WERI-Rb-1 (cell line): ENCODE measurements around the gene TUBB1.

Experiments
- DNase-seq: peaks from one replicate; pipeline ENCODE4 v3.0.0-alpha.2; 2020
- H3K27ac ChIP-seq: fragments of 250-450 bp; sonication (Bioruptor Pico); 2 replicates; pipeline ENCODE4 v1.5.1; 2020; ENCODE audit warnings: mild to moderate bottlenecking, moderate library complexity
- H3K27me3 ChIP-seq: fragments of 250-450 bp; sonication (Bioruptor Pico); 2 replicates; pipeline ENCODE4 v1.5.1; 2021; ENCODE audit warnings: mild to moderate bottlenecking, low read depth, moderate library complexity; ENCODE audit not compliant: insufficient read depth, severe bottlenecking
- H3K36me3 ChIP-seq: fragments of 250-450 bp; sonication (Bioruptor Pico); 2 replicates; pipeline ENCODE4 v1.5.1; 2020; ENCODE audit warnings: mild to moderate bottlenecking, moderate library complexity
- H3K4me3 ChIP-seq: 2 replicates; pipeline ENCODE4 v1.5.1; 2011; ENCODE audit warnings: low read depth, mild to moderate bottlenecking, control low read depth, low read length
- H3K9me3 ChIP-seq: fragments of 250-450 bp; sonication (Bioruptor Pico); 2 replicates; pipeline ENCODE4 v1.5.1; 2021; ENCODE audit warnings: mild to moderate bottlenecking, moderate library complexity; ENCODE audit not compliant: severe bottlenecking
- TF ChIP-seq, protein P1 (sequence below): IDR thresholded peaks from 2 replicates; pipeline ENCODE4 v1.5.1; 2011; ENCODE audit warnings: low read depth, mild to moderate bottlenecking, control low read depth, inconsistent platforms, low read length

TUBB1 gene

DNA sequence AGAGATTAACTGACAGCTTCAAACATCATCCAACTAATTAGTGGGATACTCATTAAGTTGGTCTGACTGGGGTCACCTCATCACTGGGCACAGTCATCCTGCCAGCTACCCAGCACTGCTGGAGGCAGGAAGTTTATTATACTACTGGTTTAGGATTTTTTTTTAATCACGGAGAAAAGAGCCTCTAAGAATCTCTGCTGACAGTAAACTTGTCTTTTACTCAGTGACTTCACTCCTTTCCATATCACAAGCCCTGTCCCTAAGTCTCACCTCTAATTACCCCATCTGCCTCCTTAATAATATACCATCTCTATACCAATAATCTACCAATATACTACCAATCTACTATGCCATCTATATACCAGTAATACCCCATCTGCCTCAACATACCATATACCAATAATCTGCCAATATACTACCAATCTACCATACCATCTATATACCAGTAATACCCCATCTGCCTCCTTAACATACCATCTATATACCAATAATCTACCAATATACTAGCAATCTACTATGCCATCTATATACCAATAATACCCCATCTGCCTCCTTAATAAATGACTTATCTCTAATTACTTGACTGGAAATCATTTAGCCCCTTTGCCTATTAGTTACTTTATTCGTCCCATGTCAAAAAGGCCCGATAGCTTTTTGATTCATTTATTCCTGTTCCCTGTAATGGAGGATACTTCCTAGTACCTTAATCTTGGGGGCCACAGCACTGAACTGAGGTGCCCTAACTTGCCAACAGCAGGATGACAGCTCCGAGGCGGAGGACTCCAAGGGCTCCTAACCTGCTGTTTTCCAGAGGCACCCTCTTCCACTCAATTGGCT, 7.9 kb downstream of the TUBB1 start:
- Histone ChIP-seq H3K36me3 (peaks cover 92% of the 10 kb centered on the region), H3K27ac (peak overlapping the region; percentile 53), H3K27me3 (no peaks in the 10 kb centered on the region), H3K9me3 (no peaks in the 10 kb centered on the region), H3K4me3 (no peak overlapping the region; the same call in 1 of the 2 replicates)
- TF ChIP-seq, protein P1, sequence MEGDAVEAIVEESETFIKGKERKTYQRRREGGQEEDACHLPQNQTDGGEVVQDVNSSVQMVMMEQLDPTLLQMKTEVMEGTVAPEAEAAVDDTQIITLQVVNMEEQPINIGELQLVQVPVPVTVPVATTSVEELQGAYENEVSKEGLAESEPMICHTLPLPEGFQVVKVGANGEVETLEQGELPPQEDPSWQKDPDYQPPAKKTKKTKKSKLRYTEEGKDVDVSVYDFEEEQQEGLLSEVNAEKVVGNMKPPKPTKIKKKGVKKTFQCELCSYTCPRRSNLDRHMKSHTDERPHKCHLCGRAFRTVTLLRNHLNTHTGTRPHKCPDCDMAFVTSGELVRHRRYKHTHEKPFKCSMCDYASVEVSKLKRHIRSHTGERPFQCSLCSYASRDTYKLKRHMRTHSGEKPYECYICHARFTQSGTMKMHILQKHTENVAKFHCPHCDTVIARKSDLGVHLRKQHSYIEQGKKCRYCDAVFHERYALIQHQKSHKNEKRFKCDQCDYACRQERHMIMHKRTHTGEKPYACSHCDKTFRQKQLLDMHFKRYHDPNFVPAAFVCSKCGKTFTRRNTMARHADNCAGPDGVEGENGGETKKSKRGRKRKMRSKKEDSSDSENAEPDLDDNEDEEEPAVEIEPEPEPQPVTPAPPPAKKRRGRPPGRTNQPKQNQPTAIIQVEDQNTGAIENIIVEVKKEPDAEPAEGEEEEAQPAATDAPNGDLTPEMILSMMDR: no peak
- DNase-seq: no peak

DNA sequence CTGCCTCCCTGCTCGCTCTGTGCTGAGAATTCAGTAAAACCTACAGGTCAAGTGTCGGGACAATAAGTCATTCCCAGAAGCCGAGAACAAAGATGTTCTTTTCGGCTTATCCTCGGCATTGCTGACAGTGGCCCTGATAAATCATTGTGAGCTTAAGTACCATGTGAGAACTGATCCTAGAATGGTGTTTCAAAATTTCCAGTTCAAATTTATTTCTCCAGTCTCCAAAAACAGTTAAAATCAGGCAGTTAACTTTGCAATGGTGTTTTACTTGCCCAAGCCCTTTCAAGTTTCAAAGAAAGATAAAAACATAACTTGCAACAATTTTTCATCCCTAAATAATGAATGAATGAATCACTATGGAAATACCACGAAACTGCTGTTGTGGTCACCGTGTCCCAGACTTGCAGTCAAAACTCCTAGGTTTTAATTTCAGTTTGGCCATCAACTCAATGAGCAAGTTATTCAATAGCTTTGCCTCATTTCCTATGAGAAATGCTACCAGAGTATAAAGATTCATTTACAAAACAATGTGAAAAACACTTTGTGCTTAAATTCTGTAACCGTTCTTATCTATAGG, 8.6 kb downstream of the TUBB1 start:
- Histone ChIP-seq H3K36me3 (peaks cover 87% of the 10 kb centered on the region), H3K9me3 (no peaks in the 10 kb centered on the region), H3K4me3 (no peak overlapping the region; the same call in 1 of the 2 replicates), H3K27ac (peak overlapping the region; percentile 53), H3K27me3 (no peaks in the 10 kb centered on the region)
- TF ChIP-seq, protein P1: no peak
- DNase-seq: peak; percentile 62

DNA sequence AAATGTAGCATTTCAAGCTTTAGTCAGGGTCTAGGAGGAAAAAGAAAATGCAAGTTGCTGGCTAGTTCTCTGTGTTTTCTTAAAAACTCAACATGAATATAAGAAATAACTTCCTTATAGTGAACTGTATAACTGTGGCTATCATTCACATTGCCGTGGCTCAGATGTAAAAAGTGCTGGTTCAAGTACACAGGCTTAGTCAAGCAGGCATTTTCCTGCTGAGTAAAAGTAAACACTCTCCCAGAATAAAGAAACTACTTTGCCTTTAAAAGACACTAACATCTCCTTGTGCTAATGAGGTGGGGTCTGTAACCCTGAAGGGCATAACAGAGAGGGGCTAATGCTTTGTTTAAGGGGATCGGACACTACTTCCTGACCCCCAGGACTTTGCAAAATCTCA, 9.6 kb downstream of the TUBB1 start:
- Histone ChIP-seq H3K36me3 (peaks cover 83% of the 10 kb centered on the region), H3K27ac (peak overlapping the region; percentile 49), H3K4me3 (peak overlapping the region; percentile 33), H3K9me3 (no peaks in the 10 kb centered on the region), H3K27me3 (no peaks in the 10 kb centered on the region)
- DNase-seq: no peak
- TF ChIP-seq, protein P1: no peak

DNA sequence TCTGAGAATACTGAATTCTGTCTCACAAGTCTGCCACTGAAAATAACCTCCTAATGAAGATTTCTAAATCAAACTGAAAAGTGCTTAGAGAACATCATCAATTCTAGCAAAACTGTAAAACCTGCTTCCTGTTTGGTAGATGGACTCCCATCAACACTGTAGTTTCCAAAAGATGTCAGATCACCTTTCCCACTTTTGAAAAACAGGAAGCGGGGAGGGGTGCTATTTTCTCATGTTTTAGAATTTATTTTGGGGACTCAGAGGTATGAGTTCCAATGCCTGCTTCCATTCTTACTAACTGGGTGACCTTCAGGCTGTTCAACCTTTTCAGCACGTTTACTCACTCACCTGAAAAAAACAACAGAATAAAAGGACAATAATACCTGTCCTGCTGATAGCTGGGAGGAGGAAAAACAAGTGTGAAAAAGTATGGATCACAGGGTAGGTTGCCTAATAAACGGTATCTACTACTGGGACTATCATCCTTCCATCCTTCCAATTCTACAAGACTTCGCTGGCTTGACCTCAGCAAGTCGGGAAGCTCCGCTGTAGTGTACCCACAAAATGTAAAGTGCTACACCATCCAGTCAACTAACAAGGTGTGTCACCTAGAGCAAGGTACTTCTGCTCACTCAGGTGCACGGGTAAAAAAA, 11.8 kb downstream of the TUBB1 start:
- TF ChIP-seq, protein P1: no peak
- H3K36me3 ChIP-seq: peaks cover 80% of the 10 kb centered on the region
- no peak for DNase-seq
- peak overlapping the region; percentile 84 for H3K4me3 ChIP-seq
- H3K27ac ChIP-seq: peak overlapping the region; percentile 90; the same call in 1 of the 2 replicates
- H3K9me3 ChIP-seq: no peaks in the 10 kb centered on the region
- no peaks in the 10 kb centered on the region for H3K27me3 ChIP-seq

DNA sequence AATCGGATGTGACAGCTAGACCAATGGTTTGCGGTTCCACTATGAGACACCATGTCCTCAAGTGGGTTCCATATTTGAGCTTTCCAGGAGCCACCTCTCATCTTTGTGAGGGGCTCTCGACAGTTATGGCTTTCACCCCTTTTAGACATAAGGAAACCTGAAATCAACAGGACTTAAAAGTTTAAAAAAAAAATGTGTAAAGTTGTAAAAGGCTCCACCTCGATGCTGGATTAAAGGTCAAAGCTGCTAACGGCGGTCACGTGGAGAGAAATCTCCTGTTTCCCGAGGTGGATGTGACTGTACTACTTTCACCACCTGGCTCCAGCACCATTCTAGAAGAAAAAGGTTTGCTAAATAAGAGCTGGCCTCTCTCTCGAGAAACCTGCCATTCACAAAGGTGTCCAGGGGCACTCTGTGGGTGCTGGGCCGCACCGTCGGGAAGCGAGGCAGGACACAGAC, 12.4 kb downstream of the TUBB1 start:
- Histone ChIP-seq H3K27me3 (no peaks in the 10 kb centered on the region), H3K27ac (peak overlapping the region; percentile 90), H3K4me3 (peak overlapping the region; percentile 84), H3K9me3 (no peaks in the 10 kb centered on the region), H3K36me3 (peaks cover 80% of the 10 kb centered on the region)
- TF ChIP-seq, protein P1: no peak
- no peak for DNase-seq
